Esophagus muscularis mucosa (tissue), 4 donors: ENCODE data around the gene KYNU.

Experiments
- EP300 ChIP-seq: sonication (generic); formaldehyde crosslinking; IDR thresholded peaks from one replicate; pipeline ENCODE4 v1.6.1; 2017; ENCODE audit warnings: antibody characterized with exemption
- POLR2A ChIP-seq: fragments of 450-650 bp; IDR thresholded peaks from one replicate; pipeline ENCODE4 v1.6.1; 2017; ENCODE audit warnings: antibody characterized with exemption, moderate library complexity, mild to moderate bottlenecking, low read depth
- POLR2AphosphoS5 ChIP-seq, 2 donors: sonication (generic); formaldehyde crosslinking; IDR thresholded peaks; one replicate each; pipeline ENCODE4 v1.6.1; 2017; ENCODE audit warnings: antibody characterized with exemption in 2 of 2
- TF ChIP-seq, protein P1 (sequence below), 3 experiments: fragments of 200-600 bp in 2 of 3; fragments of 450-650 bp in 1 of 3; sonication (generic) in 2 of 3; IDR thresholded peaks; one replicate each; pipeline ENCODE4 v1.5.1; 2017 to 2019; ENCODE audit warnings: antibody characterized with exemption in 3 of 3, mild to moderate bottlenecking in 2 of 3, moderate library complexity in 1 of 3

DNA sequence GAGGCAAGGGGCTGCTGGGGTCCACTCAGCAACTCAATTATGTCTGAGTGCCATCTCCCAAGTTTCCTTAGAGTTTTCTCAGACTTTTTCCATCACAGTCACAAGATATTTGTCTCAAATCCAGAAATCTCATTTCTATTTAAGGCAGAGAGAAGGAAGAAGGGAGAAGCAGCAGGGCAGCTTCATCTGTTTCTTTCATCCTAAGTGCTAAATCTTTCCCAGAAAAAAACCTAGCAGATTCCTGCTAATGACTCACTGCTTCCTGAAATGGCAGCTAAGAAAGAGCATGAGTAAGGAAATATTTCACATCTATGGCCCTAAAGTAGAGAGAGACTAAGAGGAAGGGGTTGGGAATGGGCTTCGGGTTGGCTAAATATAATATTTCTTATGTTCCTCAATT lies 88.0 kb downstream of the KYNU start:
- TF ChIP-seq, protein P1, sequence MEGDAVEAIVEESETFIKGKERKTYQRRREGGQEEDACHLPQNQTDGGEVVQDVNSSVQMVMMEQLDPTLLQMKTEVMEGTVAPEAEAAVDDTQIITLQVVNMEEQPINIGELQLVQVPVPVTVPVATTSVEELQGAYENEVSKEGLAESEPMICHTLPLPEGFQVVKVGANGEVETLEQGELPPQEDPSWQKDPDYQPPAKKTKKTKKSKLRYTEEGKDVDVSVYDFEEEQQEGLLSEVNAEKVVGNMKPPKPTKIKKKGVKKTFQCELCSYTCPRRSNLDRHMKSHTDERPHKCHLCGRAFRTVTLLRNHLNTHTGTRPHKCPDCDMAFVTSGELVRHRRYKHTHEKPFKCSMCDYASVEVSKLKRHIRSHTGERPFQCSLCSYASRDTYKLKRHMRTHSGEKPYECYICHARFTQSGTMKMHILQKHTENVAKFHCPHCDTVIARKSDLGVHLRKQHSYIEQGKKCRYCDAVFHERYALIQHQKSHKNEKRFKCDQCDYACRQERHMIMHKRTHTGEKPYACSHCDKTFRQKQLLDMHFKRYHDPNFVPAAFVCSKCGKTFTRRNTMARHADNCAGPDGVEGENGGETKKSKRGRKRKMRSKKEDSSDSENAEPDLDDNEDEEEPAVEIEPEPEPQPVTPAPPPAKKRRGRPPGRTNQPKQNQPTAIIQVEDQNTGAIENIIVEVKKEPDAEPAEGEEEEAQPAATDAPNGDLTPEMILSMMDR (IDR thresholded peaks at IDR 0.05): no peak
- TF ChIP-seq POLR2AphosphoS5 (IDR thresholded peaks at IDR 0.05) (no peak), EP300 (no peak), POLR2A (no peak)
